Stomach smooth muscle (tissue), 2 donors: ENCODE results near the gene TOX2.

Experiments used
- H3K27ac ChIP-seq: one replicate; pipeline ENCODE4 v1.7.0; 2013; ENCODE audit warnings: mild to moderate bottlenecking, low read length, inconsistent platforms
- H3K27me3 ChIP-seq, 2 donors: one replicate each; pipeline ENCODE4 v1.7.0; 2013; ENCODE audit warnings: low read length in 2 of 2; ENCODE audit not compliant: insufficient read depth in 2 of 2, control insufficient read depth in 1 of 2
- H3K36me3 ChIP-seq, 2 donors: one replicate each; pipeline ENCODE4 v1.7.0; 2013; ENCODE audit warnings: low read length in 2 of 2; ENCODE audit not compliant: control insufficient read depth in 2 of 2, insufficient read depth in 2 of 2
- H3K4me1 ChIP-seq: one replicate; pipeline ENCODE4 v1.7.0; 2013; ENCODE audit warnings: low read length; ENCODE audit not compliant: control insufficient read depth, insufficient read depth
- H3K4me3 ChIP-seq, 2 donors: one replicate each; pipeline ENCODE4 v1.7.0; 2013; ENCODE audit warnings: low read length in 2 of 2
- H3K9ac ChIP-seq, 2 donors: one replicate each; pipeline ENCODE4 v1.7.0; 2013; ENCODE audit warnings: low read length in 2 of 2, mild to moderate bottlenecking in 1 of 2
- H3K9me3 ChIP-seq, 2 donors: one replicate each; pipeline ENCODE4 v1.7.0; 2013; ENCODE audit warnings: low read length in 2 of 2; ENCODE audit not compliant: control insufficient read depth in 2 of 2
- donor health status: healthy.
- donor health status: Pancreatic carcinoma.

Gene TOX2

GRCh38 chr20:44027343-44028002, 112.8 kb downstream of the TOX2 start:
- H3K9me3 ChIP-seq: no peaks in the 10 kb centered on the region
- peaks cover 0 to 2% of the 10 kb centered on the region in 2 donors for H3K27me3 ChIP-seq
- no peak overlapping the region for H3K4me3 ChIP-seq
- no peak overlapping the region for H3K27ac ChIP-seq
- H3K36me3 ChIP-seq: no peaks in the 10 kb centered on the region
- H3K9ac ChIP-seq: no peak overlapping the region
- no peaks in the 10 kb centered on the region for H3K4me1 ChIP-seq

GRCh38 chr20:44028003-44028730, 113.5 kb downstream of the TOX2 start:
- H3K4me1 ChIP-seq: no peaks in the 10 kb centered on the region
- H3K27me3 ChIP-seq: peaks cover 0 to 2% of the 10 kb centered on the region in 2 donors
- no peaks in the 10 kb centered on the region for H3K36me3 ChIP-seq
- no peaks in the 10 kb centered on the region for H3K9me3 ChIP-seq
- H3K27ac ChIP-seq: no peak overlapping the region
- no peak overlapping the region for H3K4me3 ChIP-seq
- no peak overlapping the region for H3K9ac ChIP-seq

- no peaks in the 10 kb centered on the region for H3K4me1 ChIP-seq
These were observed 114.5 kb downstream of the TOX2 start for GRCh38 chr20:44028868-44029847.

GRCh38 chr20:44029848-44030230, 115.2 kb downstream of the TOX2 start:
- Histone ChIP-seq H3K27ac (no peak overlapping the region), H3K9ac (no peak overlapping the region), H3K36me3 (no peaks in the 10 kb centered on the region), H3K4me3 (no peak overlapping the region), H3K4me1 (no peaks in the 10 kb centered on the region), H3K27me3 (peaks cover 0 to 2% of the 10 kb centered on the region in 2 donors), H3K9me3 (no peaks in the 10 kb centered on the region)

More at GRCh38 chr20:44028868-44029847, 114.5 kb downstream of the TOX2 start:
- H3K9ac ChIP-seq: no peak overlapping the region
- H3K9me3 ChIP-seq: no peaks in the 10 kb centered on the region
- H3K27me3 ChIP-seq: peaks cover 0 to 2% of the 10 kb centered on the region in 2 donors
- no peak overlapping the region for H3K27ac ChIP-seq
- H3K4me3 ChIP-seq: no peak overlapping the region
- H3K36me3 ChIP-seq: no peaks in the 10 kb centered on the region

- H3K27ac ChIP-seq: no peak overlapping the region
- H3K4me3 ChIP-seq: no peak overlapping the region
- H3K9me3 ChIP-seq: no peaks in the 10 kb centered on the region
- H3K4me1 ChIP-seq: no peaks in the 10 kb centered on the region
- H3K9ac ChIP-seq: no peak overlapping the region
- H3K27me3 ChIP-seq: peaks cover 0 to 2% of the 10 kb centered on the region in 2 donors
- H3K36me3 ChIP-seq: no peaks in the 10 kb centered on the region
These were observed 115.7 kb downstream of the TOX2 start for GRCh38 chr20:44030394-44030793.

GRCh38 chr20:44031001-44031574, 116.4 kb downstream of the TOX2 start:
- Histone ChIP-seq H3K27me3 (peaks cover 0 to 7% of the 10 kb centered on the region in 2 donors), H3K27ac (no peak overlapping the region), H3K4me1 (no peaks in the 10 kb centered on the region), H3K9me3 (no peaks in the 10 kb centered on the region), H3K36me3 (no peaks in the 10 kb centered on the region), H3K9ac (no peak overlapping the region), H3K4me3 (no peak overlapping the region)

- Histone ChIP-seq H3K36me3 (no peaks in the 10 kb centered on the region), H3K4me3 (no peak overlapping the region), H3K27me3 (peaks cover 0 to 9% of the 10 kb centered on the region in 2 donors), H3K27ac (no peak overlapping the region), H3K9me3 (no peaks in the 10 kb centered on the region), H3K4me1 (no peaks in the 10 kb centered on the region), H3K9ac (no peak overlapping the region)
These were observed 117.3 kb downstream of the TOX2 start for GRCh38 chr20:44031781-44032582.

- Histone ChIP-seq H3K4me3 (no peak overlapping the region), H3K9me3 (no peaks in the 10 kb centered on the region), H3K27ac (no peak overlapping the region), H3K36me3 (no peaks in the 10 kb centered on the region), H3K9ac (no peak overlapping the region), H3K27me3 (peaks cover 0 to 9% of the 10 kb centered on the region in 2 donors), H3K4me1 (no peaks in the 10 kb centered on the region)
These were observed 118.1 kb downstream of the TOX2 start for GRCh38 chr20:44032583-44033331.

- no peaks in the 10 kb centered on the region for H3K4me1 ChIP-seq
- H3K9ac ChIP-seq: no peak overlapping the region
- H3K9me3 ChIP-seq: no peaks in the 10 kb centered on the region
- H3K27ac ChIP-seq: no peak overlapping the region
- peaks cover 3 to 9% of the 10 kb centered on the region in 2 donors for H3K27me3 ChIP-seq
- no peak overlapping the region for H3K4me3 ChIP-seq
- no peaks in the 10 kb centered on the region for H3K36me3 ChIP-seq
These were observed 118.7 kb downstream of the TOX2 start for GRCh38 chr20:44033344-44033743.
